NT2/D1 (cell line): ENCODE measurements around the gene CACNA1S.

Experiments
- SUZ12 ChIP-seq: IDR thresholded peaks from 2 replicates; pipeline ENCODE4 v1.6.1; 2011; ENCODE audit not compliant: insufficient read length, insufficient read depth; ENCODE audit errors: extremely low read depth
- YY1 ChIP-seq: IDR thresholded peaks from 2 replicates; pipeline ENCODE4 v1.6.1; 2011; ENCODE audit not compliant: insufficient read length, insufficient read depth
- ZNF274 ChIP-seq: IDR thresholded peaks from 2 replicates; pipeline ENCODE4 v1.6.1; 2011; ENCODE audit warnings: mild to moderate bottlenecking, low read depth, low read length

- TF ChIP-seq YY1 (no peak), SUZ12 (no peak), ZNF274 (no peak)
These were observed 108.1 kb downstream of the CACNA1S start for GRCh38 chr1:201004154-201004553.
